Measurements from ENCODE around the gene TBX4.
A peak's percentile ranks its signal among the peaks of the same experiment; 100 is the strongest.
"Not testable (repeated sequence)": the region's sequence is repeated elsewhere in the genome, so short reads cannot be mapped to it uniquely, and the experiment has no call there.

Gene TBX4

DNA sequence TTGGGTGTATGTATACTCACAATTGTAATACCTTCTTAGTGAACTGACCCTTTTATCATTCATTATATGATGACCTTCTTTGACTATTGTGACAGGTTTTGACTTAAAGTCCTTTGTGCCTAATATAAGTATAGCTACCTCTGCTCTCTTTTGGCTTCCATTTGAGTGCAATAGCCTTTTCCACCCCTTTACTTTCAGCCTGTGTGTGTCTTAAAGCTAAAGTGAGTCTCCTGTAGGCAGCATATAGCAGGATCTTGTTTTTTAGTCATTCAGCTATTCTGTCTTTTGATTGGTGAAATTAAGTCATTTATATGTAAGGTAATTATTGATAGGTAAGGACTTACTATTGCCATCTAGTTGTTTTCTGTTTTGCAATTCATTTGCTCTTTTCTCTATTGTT, 15.9 kb upstream of the TBX4 start:
- H3K27ac Mint-ChIP-seq, result no peak overlapping the region
- H3K27me3 Mint-ChIP-seq, result peaks cover 45% of the 10 kb centered on the region
- no peak for ATAC-seq
- no peak for DNase-seq
- H3K36me3 Mint-ChIP-seq (ENCODE audit: low read depth), result peaks cover 9% of the 10 kb centered on the region
- peaks cover 9% of the 10 kb centered on the region for H3K9me3 Mint-ChIP-seq
- H3K4me3 Mint-ChIP-seq, result no peak overlapping the region
- H3K4me1 Mint-ChIP-seq, result peaks cover 3% of the 10 kb centered on the region

DNA sequence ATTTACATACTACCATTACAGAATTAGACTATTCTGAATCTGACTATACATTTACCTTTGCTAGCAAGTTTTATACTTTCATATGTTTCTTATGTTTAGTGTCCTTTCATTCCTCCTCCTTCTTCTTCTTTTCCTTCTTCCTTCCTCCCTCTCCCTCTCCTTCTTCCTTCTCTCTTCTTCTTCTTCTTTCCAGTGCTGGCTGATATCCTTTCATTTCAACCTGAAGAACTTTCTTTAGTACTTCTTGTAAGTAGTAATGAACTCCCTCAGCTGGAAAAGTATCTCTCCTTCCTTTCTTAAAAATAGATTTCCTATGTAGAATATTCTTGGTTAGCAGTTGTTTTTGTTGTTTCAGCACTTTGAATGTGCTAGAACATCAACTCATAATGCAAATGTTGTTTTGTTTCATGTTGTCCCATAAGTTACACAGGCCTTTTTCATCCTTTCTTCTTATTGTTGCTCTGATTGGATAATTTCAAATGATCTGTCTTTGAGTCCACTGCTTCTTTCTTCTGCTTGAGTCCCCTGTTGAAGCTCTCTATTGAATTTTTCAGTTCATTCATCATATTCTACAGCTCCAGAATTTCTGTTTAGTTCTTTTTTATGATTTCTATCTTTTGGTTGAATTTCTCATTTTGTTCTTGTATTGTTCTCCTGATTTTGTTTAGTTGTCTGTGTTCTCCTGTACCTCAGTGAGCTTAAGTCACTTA, 15.1 kb upstream of the TBX4 start:
- Mint-ChIP-seq H3K4me3 (no peak overlapping the region), H3K27me3 (peaks cover 44% of the 10 kb centered on the region), H3K36me3 (ENCODE audit: low read depth) (peaks cover 9% of the 10 kb centered on the region), H3K9me3 (peaks cover 9% of the 10 kb centered on the region), H3K4me1 (peaks cover 3% of the 10 kb centered on the region), H3K27ac (no peak overlapping the region)
- no peak for ATAC-seq
- no peak for DNase-seq

- Mint-ChIP-seq H3K4me3 (no peak overlapping the region), H3K27me3 (peaks cover 45% of the 10 kb centered on the region), H3K9me3 (peaks cover 9% of the 10 kb centered on the region), H3K36me3 (ENCODE audit: low read depth) (peaks cover 9% of the 10 kb centered on the region), H3K4me1 (peaks cover 3% of the 10 kb centered on the region), H3K27ac (no peak overlapping the region)
- no peak for DNase-seq
- ATAC-seq, result peak; percentile 68
These were observed 11.5 kb upstream of the TBX4 start for GRCh38 chr17:61440697-61441096.

DNA sequence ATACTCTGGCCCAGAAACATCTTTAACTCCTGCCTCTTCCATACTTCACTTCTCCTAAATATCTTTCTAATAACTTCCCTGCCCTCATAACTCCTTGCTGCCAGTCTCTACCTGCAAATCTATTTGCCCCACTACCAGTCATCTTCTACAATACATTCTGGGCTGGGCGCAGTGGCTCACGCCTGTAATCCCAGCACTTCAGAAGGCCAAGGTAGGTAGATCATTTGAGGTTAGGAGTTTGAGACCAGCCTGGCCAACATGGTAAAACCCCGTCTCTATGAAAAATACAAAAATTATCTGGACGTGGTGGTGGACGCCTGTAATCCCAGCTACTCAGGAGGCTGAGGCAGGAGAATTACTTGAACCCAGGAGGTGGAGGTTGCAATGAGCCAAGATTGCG, 10.7 kb upstream of the TBX4 start:
- H3K9me3 Mint-ChIP-seq; H3K36me3 Mint-ChIP-seq (ENCODE audit: low read depth); H3K4me1 Mint-ChIP-seq; H3K4me3 Mint-ChIP-seq; DNase-seq; H3K27ac Mint-ChIP-seq; ATAC-seq: not testable (repeated sequence)
- peaks cover 40% of the 10 kb centered on the region for H3K27me3 Mint-ChIP-seq

GRCh38 chr17:61442136-61442775, 10.0 kb upstream of the TBX4 start:
- ATAC-seq (no peak), DNase-seq (no peak)
- peaks cover 4% of the 10 kb centered on the region for H3K9me3 Mint-ChIP-seq
- peaks cover 6% of the 10 kb centered on the region for H3K36me3 Mint-ChIP-seq (ENCODE audit: low read depth)
- peaks cover 37% of the 10 kb centered on the region for H3K27me3 Mint-ChIP-seq
- peaks cover 3% of the 10 kb centered on the region for H3K4me1 Mint-ChIP-seq
- H3K27ac Mint-ChIP-seq, result no peak overlapping the region
- no peak overlapping the region for H3K4me3 Mint-ChIP-seq

- Mint-ChIP-seq H3K36me3 (ENCODE audit: low read depth) (peaks cover 1% of the 10 kb centered on the region), H3K9me3 (no peaks in the 10 kb centered on the region), H3K4me1 (peaks cover 3% of the 10 kb centered on the region), H3K27me3 (peaks cover 38% of the 10 kb centered on the region), H3K4me3 (no peak overlapping the region), H3K27ac (no peak overlapping the region)
- ATAC-seq (no peak), DNase-seq (no peak)
These were observed 9.2 kb upstream of the TBX4 start for GRCh38 chr17:61442878-61443474.

DNA sequence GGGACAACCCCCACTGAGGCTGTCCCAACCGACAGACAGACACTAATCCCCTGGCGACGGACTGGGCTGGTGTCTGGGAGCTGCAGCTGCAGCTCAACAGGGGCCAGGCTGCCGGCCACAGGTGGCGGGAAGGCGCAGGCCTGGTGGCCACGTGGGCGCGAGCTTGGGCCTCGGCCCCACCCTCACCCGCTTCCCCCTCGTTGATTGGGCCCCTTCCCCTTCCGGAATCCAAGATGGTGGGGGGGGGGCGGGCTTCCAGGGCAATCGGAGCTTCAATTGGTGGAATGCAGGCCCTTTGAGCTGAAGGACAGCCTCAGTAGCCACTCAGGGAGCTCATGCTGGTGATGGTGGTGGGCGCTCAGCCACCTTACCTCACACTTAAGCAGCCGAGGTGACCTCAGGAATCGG, 8.7 kb upstream of the TBX4 start:
- peaks cover 3% of the 10 kb centered on the region for H3K4me1 Mint-ChIP-seq
- H3K36me3 Mint-ChIP-seq (ENCODE audit: low read depth), result peaks cover 1% of the 10 kb centered on the region
- no peak for DNase-seq
- no peak overlapping the region for H3K4me3 Mint-ChIP-seq
- ATAC-seq, result no peak
- no peak overlapping the region for H3K27ac Mint-ChIP-seq
- peaks cover 33% of the 10 kb centered on the region for H3K27me3 Mint-ChIP-seq
- H3K9me3 Mint-ChIP-seq, result no peaks in the 10 kb centered on the region

GRCh38 chr17:61444075-61444474, 8.1 kb upstream of the TBX4 start:
- no peak for ATAC-seq
- H3K36me3 Mint-ChIP-seq (ENCODE audit: low read depth), result peaks cover under 1% of the 10 kb centered on the region
- H3K27ac Mint-ChIP-seq, result no peak overlapping the region
- H3K4me3 Mint-ChIP-seq, result no peak overlapping the region
- H3K27me3 Mint-ChIP-seq, result peaks cover 30% of the 10 kb centered on the region
- peaks cover 3% of the 10 kb centered on the region for H3K4me1 Mint-ChIP-seq
- H3K9me3 Mint-ChIP-seq, result no peaks in the 10 kb centered on the region
- no peak for DNase-seq

GRCh38 chr17:61444831-61445230, 7.4 kb upstream of the TBX4 start:
- Mint-ChIP-seq H3K4me1 (peaks cover 3% of the 10 kb centered on the region), H3K4me3 (no peak overlapping the region), H3K36me3 (ENCODE audit: low read depth) (no peaks in the 10 kb centered on the region), H3K9me3 (no peaks in the 10 kb centered on the region), H3K27me3 (peaks cover 31% of the 10 kb centered on the region), H3K27ac (no peak overlapping the region)
- ATAC-seq (no peak), DNase-seq (no peak)

GRCh38 chr17:61447358-61447757, 4.9 kb upstream of the TBX4 start:
- H3K9me3 Mint-ChIP-seq, result no peaks in the 10 kb centered on the region
- H3K4me3 Mint-ChIP-seq, result no peak overlapping the region
- no peak for ATAC-seq
- no peaks in the 10 kb centered on the region for H3K36me3 Mint-ChIP-seq (ENCODE audit: low read depth)
- H3K27ac Mint-ChIP-seq, result no peak overlapping the region
- DNase-seq, result no peak
- H3K4me1 Mint-ChIP-seq, result peaks cover 4% of the 10 kb centered on the region
- peaks cover 34% of the 10 kb centered on the region for H3K27me3 Mint-ChIP-seq

GRCh38 chr17:61448042-61448441, 4.2 kb upstream of the TBX4 start:
- no peak overlapping the region for H3K4me3 Mint-ChIP-seq
- H3K27me3 Mint-ChIP-seq, result peaks cover 38% of the 10 kb centered on the region
- no peaks in the 10 kb centered on the region for H3K36me3 Mint-ChIP-seq (ENCODE audit: low read depth)
- no peak for ATAC-seq
- DNase-seq, result no peak
- no peaks in the 10 kb centered on the region for H3K9me3 Mint-ChIP-seq
- H3K27ac Mint-ChIP-seq, result no peak overlapping the region
- H3K4me1 Mint-ChIP-seq, result peaks cover 8% of the 10 kb centered on the region

DNA sequence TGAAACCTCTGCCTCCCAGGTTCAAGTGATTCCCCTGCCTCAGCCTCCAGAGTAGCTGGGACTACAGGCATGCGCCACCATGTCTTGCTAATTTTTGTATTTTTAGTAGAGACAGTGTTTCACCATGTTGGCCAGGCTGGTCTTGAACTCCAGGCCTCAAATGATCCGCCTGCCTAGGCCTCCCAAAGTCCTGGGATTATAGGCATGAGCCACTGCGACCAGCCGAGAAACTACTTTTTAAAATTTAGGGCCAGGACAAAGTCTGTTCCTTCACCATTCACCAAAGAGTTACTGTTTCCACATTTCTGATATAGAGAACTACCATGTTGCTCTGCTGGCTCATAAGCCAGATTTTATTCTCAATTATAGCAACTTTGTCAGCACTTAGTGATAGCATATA, 3.1 kb upstream of the TBX4 start:
- peaks cover 12% of the 10 kb centered on the region for H3K4me1 Mint-ChIP-seq
- H3K27ac Mint-ChIP-seq; DNase-seq; H3K9me3 Mint-ChIP-seq; H3K4me3 Mint-ChIP-seq; ATAC-seq; H3K36me3 Mint-ChIP-seq (ENCODE audit: low read depth): not testable (repeated sequence)
- peaks cover 48% of the 10 kb centered on the region for H3K27me3 Mint-ChIP-seq

- no peak overlapping the region for H3K4me3 Mint-ChIP-seq
- H3K27me3 Mint-ChIP-seq, result peaks cover 50% of the 10 kb centered on the region
- ATAC-seq, result no peak
- no peaks in the 10 kb centered on the region for H3K9me3 Mint-ChIP-seq
- H3K36me3 Mint-ChIP-seq (ENCODE audit: low read depth), result no peaks in the 10 kb centered on the region
- peaks cover 15% of the 10 kb centered on the region for H3K4me1 Mint-ChIP-seq
- DNase-seq, result no peak
- no peak overlapping the region for H3K27ac Mint-ChIP-seq
These were observed 2.2 kb upstream of the TBX4 start for GRCh38 chr17:61449707-61450640.

DNA sequence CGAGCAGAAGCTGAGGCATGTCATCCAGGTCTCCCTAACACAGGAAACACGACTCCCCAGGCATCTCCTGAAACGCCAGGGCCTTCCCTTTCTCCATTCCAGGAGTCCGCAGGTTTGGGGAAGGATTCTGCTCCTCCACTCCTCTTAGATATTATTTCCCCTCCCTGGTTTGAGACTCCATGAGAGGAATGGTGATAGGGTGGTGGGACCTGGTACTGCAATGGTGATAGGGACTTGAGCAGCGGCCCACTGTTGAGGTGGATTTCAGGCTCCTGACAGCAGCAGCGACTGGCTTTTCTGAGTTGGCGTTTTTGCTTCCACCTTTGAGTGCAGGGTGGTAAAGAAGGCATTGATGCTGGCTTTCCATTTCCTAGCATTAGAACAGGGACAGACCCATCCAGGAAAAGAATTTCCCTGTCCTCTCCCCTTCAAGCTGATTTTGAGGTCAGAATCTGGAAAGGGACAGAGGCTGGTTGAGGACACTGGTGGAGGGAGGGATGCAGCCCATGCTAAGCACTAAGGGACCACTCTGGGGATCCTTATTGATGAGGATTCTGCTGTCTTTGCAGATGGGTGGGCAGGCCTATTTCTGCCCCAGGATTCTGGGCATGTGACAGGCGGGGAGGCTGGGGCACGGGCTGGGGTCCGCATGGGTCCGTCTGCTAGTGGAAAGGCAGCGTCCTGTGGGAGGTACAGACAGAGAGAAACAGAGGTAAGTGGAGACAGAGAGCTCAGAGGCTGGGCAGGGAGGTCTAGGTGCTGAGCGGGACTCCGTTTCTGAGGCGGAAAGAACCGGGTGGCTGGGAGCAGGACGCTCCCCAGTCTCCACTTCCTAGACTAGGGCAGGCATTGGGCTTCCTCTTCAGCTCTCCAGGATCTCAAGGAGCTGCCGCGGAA, 1.3 kb upstream of the TBX4 start:
- Mint-ChIP-seq H3K27me3 (peaks cover 59% of the 10 kb centered on the region), H3K9me3 (no peaks in the 10 kb centered on the region), H3K27ac (no peak overlapping the region), H3K4me1 (peaks cover 19% of the 10 kb centered on the region), H3K4me3 (no peak overlapping the region), H3K36me3 (ENCODE audit: low read depth) (no peaks in the 10 kb centered on the region)
- DNase-seq (no peak), ATAC-seq (no peak)
